ENCODE data around the gene CAPN11. TPM values are rescaled to one million over a fixed set of nuclear protein-coding genes. Genes with fewer than 3 reads are reported as not detected.
A peak's percentile ranks its signal among the peaks of the same experiment; 100 is the strongest.

The CAPN11 gene
- polyA plus RNA-seq, 12 donors: 0.14 to 0.46 (median 0.29) TPM; not detected in 2

DNA sequence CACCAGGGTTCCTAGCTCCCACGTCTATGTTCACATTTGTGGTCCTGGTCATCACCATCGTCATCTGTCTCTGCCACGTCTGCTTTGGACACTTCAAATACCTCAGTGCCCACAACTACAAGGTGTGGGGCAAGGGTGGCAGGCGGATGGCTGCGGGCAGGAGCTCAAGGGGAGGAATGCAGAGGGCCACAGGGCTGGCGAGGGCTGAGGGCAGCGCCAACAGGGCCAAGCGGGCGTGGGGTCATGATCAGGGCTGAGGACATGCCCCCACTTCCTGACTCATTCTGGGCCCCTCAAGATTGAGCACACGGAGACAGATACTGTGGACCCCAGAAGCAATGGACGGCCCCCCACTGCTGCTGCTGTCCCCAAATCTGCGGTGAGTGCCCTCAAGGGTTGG is 4.6 kb upstream of the CAPN11 start:
- no peak for DNase-seq

DNA sequence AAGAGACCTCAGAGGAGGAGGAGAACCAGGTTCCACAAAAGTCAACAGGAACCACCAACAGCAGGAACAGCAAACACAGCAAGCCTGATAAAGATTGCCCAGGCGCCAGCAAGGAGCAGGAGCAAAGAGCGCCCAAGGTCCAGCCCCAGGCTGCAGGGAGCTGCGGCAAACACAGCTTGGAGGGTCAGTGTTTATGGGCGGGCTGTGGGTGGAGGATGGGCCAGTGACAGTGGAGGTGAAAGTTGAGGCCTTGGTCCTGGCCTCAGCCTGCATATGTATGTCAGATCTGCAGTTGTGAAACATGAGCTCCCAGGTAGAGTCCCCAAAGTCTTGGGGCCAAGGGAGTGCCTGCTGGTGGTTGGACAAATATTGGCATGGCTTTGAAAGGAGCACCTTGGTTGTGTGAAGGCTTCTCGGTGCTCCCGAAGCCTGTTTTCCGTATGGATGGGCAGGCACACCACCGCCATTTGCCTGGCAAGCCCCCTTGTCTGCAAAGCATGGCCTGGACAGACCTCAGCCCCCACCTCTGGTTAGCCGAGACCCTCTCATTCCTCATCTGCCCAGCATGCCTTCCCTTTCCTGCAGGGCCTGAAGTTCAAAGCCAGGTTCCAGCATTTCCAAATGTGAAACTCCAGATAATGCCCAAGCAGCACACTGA is 2.0 kb upstream of the CAPN11 start:
- DNase-seq: no peak

DNA sequence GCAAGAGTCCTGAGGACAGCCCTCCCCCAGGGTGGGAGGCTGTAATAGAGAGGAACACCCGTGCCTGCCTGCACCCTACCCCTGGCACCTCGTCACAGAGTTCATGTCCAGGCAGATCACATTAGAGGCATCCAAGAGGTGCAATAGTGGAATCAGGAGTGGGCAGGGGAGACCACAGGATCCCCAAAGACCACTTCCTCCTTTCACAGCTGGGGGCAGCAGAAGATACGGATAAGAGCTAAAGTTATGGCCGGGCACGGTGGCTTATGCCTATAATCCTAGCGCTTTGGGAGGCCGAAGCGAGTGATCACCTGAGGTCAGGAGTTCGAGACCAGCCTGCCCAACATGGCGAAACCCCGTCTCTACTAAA is 1.5 kb upstream of the CAPN11 start:
- no peak for DNase-seq

DNA sequence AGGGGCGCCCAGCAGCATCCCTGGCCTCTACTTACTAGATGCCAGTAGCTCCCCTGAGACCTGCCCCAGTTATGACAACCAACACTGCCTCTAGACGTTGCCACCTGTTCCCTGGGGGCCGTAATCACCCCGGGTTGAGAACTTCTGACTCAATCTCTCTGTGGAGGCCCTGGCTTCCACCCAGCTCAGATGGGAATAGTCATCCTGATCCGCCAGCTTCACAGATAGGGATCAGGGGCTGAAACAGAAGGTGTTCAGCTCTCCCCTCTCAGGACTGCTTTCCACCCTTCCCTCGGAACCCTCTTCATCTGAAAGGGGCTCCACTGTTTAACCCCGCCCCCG is 3.3 kb downstream of the CAPN11 start:
- DNase-seq: no peak

GRCh38 chr6:44162876-44163625 is 4.4 kb downstream of the CAPN11 start:
- DNase-seq: no peak

- DNase-seq: no peak
Observed at GRCh38 chr6:44166116-44166515, 7.5 kb downstream of the CAPN11 start.

DNA sequence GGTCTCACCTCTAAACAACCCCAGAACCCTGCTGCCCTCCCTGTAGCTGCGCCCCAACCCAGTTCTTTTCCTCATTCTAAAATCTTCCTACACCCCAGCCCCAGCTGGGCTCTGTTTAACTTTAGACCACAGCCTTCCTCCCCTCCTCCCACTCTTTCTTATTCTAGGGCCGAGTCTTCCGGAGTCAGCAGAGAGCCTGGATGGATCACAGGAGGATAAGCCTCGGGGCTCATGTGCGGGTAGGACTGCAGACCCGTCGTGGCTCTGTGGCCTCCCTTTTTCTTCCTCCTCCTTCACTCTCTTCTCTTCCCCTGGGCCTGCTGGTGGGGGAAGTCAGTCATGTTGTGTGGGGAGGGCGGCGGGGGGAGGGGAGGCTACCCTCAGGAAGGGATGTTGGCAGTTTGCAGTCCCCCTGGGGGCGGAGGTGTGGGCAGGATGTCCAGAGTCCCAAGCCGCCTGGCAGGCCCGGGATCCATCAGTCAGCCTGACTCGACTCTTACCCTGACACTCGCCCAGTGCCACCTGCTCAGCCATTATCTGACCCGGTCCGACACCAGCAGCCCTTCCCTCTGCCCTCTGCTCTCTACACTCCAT is 8.1 kb downstream of the CAPN11 start:
- DNase-seq: no peak

GRCh38 chr6:44167567-44167966 is 8.9 kb downstream of the CAPN11 start:
- no peak for DNase-seq

DNA sequence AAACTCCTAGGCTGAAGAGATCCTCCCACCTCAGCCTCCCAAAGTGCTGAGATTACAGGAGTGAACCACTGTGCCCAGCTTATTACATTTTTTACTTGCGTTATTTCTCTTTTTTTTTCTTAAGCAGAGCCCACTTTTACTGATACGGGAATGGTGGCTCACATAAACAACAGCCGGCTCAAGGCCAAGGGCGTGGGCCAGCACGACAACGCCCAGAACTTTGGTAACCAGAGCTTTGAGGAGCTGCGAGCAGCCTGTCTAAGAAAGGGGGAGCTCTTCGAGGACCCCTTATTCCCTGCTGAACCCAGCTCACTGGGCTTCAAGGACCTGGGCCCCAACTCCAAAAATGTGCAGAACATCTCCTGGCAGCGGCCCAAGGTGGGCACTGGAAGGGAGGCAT is 10.5 kb downstream of the CAPN11 start:
- no peak for DNase-seq

GRCh38 chr6:44169886-44170570 is 11.4 kb downstream of the CAPN11 start:
- DNase-seq: no peak

- DNase-seq: no peak
Observed at GRCh38 chr6:44171899-44172546, 13.4 kb downstream of the CAPN11 start.

GRCh38 chr6:44172731-44173500 is 14.3 kb downstream of the CAPN11 start:
- DNase-seq: peak; percentile 84

- no peak for DNase-seq
Observed at GRCh38 chr6:44176130-44176761, 17.6 kb downstream of the CAPN11 start.

DNA sequence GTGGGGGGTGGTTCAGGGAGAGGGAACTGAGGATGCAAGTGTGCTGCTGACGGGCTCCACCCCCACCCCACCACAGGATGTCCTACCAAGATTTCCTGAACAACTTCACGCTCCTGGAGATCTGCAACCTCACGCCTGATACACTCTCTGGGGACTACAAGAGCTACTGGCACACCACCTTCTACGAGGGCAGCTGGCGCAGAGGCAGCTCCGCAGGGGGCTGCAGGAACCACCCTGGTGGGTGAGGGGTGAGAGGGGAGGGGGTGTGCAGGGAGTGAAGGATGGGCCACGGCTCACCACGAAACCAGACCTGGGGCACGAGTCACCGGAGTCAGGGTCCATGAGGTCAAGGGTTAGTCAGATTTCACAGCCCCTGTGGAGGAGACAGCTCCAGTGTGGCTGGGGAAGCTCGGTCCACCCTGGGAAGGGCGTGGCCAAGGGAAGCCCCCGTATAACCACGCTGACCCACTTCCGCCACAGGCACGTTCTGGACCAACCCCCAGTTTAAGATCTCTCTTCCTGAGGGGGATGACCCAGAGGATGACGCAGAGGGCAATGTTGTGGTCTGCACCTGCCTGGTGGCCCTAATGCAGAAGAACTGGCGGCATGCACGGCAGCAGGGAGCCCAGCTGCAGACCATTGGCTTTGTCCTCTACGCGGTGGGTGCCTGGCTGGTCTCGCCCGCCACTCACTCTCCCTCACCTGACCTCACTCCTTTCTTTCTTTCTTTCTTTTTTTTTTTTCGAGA is 18.3 kb downstream of the CAPN11 start:
- DNase-seq: no peak

DNA sequence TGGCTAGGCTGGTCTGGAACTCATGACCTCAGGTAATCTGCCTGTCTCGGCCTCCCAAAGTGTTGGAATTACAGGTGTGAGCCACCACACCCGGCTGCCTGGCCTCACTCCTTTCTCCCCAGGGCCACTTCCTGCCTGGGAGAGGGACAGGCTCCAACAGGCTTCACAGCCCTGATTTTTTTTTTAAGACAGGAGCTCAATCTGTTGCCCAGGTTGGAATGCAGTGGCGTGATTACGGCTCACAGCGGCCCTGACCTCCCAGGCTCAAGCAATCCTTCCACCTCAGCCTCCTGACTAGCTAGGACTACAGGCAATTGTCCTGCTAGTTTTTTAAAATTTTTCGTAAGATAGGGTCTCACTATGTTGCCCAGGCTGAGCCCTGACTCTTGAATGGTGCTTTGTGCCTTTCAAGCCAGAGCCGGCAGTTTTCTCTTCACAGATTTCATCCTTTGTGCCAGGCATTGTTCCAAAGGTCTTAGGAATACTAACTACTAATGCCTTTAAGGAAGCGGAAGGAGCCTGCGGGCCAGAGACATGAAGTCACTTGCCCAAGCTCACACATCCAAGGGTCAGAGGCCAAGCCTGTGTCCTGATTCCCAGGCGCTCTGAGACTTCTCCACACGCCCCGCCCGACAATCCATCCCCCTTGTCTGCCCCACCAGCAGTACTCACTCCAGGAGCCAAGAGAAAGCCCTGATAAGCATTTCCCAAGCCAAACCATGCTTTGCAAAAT is 19.2 kb downstream of the CAPN11 start:
- no peak for DNase-seq

DNA sequence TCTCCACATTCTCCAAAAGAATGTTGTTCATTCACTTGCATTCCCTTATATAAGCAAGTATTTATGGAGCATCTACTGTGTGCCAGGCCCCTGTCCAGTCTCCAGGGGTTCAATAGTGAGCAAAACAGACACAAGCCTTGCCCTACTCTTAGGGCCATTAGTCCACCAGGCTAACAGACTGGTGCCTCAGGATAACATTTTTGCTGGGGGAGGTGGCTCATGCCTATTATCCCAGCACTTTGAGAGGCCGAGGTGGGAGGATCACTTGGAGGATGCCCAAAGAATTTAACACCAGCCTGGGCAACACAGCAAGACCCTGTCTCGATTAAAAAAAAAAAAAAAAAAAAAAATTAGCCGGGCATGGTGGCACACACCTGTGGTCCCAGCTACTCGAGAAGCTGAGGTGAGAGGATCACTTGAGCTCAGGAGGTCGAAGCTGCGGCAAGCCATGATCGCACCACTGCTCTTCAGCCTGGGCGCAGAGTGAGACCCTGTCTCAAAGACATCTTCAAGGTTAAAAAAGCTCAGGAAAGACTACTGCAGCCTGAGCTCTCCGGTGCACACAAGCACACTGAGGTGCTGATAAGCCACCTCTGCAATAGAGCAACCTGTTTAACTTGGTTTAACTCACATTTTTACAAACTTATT is 19.9 kb downstream of the CAPN11 start:
- DNase-seq: no peak

DNA sequence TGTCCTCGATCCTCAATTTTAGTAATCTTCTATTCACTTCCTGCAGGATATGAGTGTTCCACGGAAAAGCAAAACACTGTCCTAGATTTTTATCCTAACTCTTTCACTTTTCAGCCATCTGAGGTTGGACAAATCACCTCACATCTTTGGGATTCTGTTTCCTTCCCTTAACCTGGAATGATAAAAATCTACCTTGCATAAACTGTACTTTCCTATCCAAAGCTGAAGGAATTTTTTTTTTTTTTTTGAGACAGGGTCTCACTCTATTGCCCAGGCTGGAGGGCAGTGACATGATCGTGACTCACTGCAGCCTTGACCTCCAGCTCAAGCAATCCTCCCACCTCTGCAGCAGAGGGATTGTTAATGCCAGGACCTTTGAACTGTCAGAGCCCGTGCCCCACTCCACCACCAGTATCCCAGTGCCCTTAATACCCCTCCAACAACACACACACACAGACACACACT is 20.5 kb downstream of the CAPN11 start:
- DNase-seq: no peak

- no peak for DNase-seq
Observed at GRCh38 chr6:44179648-44180047, 21.0 kb downstream of the CAPN11 start.

DNA sequence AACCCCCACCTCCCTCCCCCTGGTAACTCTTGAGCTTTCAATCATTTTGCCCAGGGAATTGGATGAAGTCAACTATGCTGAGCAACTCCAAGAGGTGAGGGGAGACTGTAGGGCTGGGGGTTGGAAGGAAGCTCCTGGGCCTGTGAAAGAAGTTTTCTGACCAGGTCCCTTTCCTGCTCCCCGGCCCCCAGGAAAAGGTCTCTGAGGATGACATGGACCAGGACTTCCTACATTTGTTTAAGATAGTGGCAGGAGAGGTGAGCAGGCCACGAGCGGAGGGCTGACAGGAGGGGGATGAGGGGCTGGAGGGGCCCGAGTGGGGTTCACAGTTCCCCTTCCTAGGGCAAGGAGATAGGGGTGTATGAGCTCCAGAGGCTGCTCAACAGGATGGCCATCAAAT is 21.8 kb downstream of the CAPN11 start:
- DNase-seq: no peak
